Measurements from ENCODE around the gene VDR. TPM values are rescaled to one million over a fixed set of nuclear protein-coding genes. Genes with fewer than 3 reads are reported as not detected.

Gene VDR
- total RNA-seq, 4 donors from 2014 or later: 1.9 to 6.0 (median 3.6) TPM

DNA sequence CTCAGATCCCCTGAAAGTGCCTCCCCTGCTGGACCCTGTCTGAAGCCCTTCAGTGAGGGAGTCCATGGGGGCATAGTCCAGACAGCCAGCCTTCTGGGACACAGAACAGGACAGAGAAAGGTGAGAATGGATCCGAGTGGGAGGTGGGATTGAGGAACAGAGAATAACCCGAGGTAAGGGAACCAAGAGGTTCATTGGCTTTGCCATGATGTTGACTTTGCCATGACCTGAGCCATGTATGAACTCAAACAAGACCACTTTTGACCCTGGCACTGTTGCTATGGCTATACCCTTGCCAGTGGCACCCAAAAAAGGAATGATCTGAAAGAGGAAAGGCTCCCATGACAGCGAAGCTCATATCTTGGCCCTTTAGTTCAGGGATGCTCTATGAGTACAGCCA is 22.6 kb upstream of the VDR start:
- TF ChIP-seq, protein P1, sequence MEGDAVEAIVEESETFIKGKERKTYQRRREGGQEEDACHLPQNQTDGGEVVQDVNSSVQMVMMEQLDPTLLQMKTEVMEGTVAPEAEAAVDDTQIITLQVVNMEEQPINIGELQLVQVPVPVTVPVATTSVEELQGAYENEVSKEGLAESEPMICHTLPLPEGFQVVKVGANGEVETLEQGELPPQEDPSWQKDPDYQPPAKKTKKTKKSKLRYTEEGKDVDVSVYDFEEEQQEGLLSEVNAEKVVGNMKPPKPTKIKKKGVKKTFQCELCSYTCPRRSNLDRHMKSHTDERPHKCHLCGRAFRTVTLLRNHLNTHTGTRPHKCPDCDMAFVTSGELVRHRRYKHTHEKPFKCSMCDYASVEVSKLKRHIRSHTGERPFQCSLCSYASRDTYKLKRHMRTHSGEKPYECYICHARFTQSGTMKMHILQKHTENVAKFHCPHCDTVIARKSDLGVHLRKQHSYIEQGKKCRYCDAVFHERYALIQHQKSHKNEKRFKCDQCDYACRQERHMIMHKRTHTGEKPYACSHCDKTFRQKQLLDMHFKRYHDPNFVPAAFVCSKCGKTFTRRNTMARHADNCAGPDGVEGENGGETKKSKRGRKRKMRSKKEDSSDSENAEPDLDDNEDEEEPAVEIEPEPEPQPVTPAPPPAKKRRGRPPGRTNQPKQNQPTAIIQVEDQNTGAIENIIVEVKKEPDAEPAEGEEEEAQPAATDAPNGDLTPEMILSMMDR (IDR thresholded peaks at IDR 0.05; ENCODE audit: low read depth): no peak

DNA sequence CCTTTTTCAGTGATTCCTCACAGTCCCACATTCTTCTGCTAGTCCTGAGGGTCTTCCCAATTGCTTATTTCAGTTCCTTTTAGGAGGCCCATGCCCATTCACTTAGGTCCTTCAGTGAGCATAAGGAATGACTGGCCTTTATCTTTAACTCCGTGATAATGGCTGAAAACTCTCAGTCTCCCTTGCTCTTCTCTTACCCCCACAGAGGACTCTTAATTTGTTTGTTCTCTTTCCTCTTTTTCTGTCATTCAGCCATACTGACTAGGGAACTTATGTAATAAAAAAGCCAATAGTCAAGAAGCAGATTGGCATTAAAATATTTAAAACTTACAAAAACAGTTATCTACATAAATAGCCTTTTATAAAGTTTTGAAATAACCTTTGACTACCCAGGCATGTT is 17.1 kb upstream of the VDR start:
- TF ChIP-seq, protein P1 (IDR thresholded peaks at IDR 0.05; ENCODE audit: low read depth): no peak

DNA sequence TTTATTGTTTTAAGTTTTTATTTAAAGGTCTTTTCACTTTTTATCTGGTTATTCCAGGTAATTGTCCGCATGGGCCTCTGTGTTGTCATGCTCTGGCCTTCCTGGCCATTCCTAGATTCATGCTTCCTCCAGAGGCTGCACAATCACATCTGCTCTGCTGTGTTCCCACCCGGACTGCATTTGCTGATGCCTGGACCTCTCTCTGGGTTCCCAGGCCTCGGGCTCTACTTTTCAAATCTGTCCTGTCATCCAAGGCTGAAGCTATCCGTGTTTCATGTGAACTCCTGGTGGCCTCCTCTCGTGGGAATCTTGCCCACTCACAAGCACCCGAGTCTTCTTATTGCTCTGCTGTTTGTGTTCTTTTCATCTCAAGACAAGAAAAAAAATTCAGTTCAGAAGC is 16.1 kb upstream of the VDR start:
- TF ChIP-seq, protein P1 (IDR thresholded peaks at IDR 0.05; ENCODE audit: low read depth): no peak

DNA sequence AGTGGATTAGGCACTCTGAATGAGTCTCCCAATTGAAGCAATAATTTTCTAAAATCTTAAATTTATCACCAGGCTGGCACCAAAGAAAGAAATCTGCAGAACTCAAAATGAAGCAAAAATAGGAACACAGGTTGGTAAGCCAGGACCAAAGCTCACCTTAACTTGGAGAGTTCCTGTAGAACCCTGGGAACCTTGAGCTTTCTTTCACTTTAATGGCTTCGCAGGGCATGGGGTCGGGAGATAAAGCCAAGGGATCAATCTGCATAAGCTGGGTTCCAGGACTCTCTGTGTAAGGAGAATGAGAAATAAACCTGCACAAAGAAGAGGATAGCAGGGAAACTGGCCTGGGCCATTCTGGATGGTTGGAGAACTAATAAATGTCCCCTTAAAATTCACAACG is 8.3 kb upstream of the VDR start:
- TF ChIP-seq, protein P1 (IDR thresholded peaks at IDR 0.05; ENCODE audit: low read depth): no peak

DNA sequence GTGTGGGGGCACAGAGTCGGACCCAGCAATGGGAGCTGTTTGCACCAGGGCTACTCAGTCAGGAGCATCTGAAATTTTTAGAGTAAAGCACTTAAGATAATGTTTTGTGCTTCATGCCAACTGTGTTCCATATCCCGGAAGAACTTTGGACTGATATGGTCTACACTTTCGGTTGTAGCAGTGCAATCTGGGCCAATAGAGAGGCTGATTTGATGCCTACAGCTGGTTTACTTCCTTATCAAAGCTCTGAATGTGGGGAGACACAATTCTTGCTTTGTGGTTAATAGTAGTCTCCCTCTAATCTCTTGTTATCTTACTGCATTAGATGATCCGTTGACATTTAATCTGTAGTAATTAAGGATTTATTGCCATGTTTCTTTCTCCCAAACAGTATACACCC is 7.8 kb upstream of the VDR start:
- TF ChIP-seq, protein P1 (IDR thresholded peaks at IDR 0.05; ENCODE audit: low read depth): no peak

DNA sequence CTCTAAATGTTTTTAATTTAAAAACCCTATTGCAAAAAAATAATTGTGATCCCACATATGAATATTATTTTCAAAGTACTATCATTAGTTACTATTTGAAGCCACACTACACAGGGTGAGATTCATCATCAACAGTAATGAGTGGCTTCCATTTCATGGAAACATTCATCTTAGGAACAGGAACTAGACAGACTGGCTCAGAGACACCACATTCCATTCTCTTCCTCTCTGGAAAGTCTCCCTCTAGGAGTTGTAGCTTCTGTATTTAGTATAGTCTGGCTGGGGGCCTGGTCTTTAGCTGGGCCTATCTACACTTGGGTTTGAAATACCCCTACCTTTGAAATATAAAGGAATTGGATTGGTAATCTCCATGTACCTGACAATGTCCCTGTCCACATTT is 6.2 kb upstream of the VDR start:
- TF ChIP-seq, protein P1 (IDR thresholded peaks at IDR 0.05; ENCODE audit: low read depth): no peak

DNA sequence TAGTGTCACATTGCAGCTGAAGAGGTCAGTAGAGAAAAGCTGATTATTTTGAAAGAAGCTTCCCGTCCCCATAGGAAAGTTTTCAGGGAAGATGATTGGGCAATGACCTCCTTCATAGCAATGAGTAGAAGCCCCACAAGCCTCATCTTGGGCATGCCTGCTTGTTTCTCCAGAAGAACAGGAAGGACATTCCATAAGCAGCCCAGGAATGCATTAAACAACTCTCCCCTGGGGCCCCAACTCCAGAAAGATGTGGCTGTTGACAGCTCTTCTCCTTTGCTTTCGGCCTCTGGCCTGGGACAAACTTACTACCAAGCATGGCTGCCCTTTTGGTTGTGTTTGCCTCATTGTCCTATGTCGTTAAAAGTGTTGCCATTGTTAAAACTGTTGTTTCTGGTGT is 5.7 kb upstream of the VDR start:
- TF ChIP-seq, protein P1 (IDR thresholded peaks at IDR 0.05; ENCODE audit: low read depth): no peak
